SIG-M5 treated with dmso at 0.1 percent for 504 hours (cell line): ENCODE data around the gene ARHGAP35.
"Not testable (repeated sequence)": the region's sequence is repeated elsewhere in the genome, so short reads cannot be mapped to it uniquely, and the experiment has no call there.

ENCODE experiments used
- DNase-seq: peaks from one replicate; lab custom pipeline; 2025; ENCODE audit not compliant: unreplicated experiment; lab: John Stamatoyannopoulos, UW

The ARHGAP35 gene

DNA sequence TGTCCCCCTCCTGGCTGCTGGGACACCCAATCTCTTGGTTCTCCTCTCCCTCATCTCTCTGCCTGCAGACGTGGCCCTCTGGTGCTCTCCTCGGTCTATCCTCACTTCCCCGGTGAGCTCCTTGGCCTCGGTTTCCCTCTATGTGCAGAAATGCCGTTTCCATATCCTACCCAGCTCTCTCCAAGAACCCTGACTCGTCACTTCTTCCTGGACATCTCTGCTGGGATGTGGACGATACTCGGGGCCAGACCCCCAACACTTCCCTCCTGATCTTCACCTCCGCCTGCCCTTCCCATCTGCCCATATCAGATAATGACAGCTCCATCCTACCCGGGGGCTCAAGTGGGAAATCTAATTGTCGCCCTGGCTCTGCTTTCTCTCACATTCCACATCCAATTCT lies 18.0 kb upstream of the ARHGAP35 start:
- no peak for DNase-seq

DNA sequence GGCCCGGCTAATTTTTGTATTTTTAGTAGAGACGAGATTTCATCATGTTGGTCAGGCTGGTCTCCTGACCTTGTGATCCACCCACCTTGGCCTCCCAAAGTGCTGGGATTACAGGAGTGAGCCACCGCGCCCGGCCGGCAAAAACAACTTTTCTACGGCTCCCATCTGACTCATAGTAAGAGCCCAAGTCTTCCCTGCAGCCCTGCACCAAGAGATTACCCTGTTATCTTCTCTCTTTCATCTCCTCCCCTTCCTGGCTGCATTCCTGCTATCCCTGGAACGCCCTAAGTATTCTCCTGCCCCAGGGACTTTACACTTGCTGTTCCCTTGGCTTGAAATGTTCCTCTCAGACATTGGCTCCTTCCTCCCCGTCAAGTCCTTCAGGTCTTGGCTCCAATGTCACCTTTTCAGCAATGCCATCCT lies 16.7 kb upstream of the ARHGAP35 start:
- DNase-seq, result no peak

DNA sequence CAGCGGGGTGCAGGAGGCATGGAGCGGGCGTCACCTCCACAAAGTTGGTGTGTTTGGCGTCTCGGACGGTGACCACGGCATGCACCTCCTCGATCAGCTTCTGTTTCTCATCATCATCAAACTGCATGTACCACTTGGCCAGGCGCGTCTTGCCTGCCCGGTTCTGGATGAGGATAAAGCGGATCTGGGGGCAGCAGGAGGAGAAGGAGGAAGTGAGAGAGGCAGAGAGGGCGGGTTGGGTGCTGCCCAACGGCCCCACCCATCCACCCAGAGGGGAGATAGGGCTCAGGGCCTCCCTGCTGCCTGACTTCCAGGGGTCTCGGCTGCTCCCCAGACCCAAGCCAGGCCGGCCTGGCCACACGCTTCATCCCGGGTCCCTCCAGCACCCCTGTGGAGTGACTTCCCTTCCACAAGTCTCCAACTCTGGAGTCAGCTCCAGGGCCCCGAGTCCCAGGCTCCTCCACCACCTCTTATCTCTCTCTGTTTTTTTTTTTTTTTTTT lies 14.8 kb upstream of the ARHGAP35 start:
- peak; percentile 34 for DNase-seq

DNA sequence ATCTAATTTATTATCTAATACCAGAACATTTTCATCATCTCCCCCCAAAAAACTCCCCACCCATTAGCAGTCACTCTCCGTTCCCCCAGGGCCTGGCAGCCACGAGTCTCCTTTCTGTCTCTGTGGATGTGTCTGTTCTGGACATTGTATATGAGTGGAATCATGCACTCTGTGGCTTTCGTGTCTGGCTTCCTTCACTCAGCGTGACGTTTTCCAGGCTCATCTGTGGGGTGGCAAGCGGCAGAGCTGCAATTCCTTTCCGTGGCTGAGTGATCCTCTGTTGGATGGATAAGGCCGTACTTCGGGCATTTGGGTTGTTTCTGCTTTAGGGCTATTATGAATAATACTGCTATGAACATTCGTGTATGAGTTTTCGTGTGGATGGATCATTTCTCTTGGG lies 13.3 kb upstream of the ARHGAP35 start:
- DNase-seq, result no peak

DNA sequence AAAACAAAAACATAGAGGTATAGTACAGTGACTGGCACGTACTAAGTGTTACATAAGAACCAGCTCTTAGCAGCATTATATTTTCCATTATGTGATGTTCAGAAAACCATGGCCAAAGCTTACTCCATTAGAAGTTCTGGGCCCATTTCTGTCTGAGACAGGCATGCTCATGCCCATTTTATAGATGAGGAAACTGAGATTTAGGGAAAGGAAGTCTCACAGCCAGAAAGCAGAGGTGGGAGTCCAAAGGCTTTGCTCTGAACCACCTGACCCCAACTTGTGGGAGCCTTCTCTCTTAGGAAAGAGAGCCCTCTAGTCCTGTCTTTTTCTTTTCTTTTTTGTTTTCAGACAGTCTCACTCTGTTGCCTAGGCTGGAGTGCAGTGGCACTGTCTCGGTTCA lies 12.4 kb upstream of the ARHGAP35 start:
- DNase-seq, result no peak

DNA sequence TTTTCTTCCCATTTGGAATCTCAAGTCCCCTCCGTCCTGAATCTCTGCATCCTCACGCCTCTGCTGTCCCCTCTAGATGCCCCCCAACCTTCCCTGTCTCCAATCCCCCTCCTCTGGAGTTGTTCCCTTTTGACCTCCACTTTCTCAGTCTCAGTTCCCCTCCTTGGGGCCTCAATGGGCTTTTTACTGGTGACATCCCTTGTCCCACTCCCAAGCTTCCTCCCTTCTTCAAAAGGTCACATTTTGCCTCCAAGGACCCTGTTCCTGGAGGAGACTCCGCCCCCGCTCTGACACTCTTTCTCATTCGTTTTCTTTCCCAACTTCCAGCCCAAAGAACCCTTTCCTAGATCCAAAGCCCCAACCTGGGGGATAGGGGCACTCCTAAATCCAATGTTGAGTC lies 11.2 kb upstream of the ARHGAP35 start:
- DNase-seq, result no peak

DNA sequence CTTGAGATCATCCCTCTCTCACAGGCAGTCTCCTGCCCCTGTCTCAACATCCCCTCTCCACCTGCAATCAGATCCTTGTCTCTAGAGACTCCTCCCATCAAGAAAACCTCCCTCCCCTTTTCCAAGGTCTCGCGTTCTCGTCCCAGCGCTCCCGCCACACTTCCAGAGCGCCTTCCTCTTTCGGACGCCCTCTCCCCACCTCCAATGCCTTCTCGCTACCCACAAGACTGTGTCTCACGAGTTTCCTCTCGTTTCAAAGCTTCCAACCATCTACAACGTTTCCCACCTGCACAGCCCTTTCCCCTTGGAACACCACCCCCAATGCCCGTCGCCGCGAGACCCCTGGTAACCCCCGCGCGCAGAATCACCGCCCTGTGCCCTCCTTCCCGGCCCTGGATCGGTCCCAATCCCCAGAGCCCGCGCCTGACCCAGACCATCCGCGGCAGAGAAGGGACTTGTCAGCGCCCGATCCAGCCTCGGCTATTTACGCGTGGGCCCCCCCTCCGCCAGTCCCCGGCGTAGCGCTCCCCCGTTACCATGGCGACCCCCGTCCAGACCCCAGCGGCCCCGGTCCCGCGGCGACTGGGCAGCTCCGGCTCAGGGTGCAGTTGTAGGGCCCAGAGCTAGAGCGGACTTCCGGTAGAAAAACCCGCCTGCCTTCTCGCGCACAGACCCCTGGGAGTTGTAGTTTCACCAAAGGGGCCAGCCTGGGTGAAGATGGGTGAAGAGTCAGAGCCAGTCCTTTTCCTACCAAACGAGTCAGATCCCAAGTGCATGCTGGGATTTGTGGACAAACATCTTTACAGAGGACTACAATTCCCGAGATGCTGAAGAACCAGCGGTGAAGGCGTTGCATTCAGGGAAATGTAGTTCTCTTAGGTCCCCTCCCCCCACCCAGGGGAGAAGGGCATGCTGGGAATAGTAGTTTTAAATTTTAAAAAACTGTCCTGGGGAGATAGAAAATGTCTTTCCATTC lies 10.3 kb upstream of the ARHGAP35 start, which contains the start of gene AP2S1:
Gene AP2S1 (minus strand): TSS at position 619 of the 976 bp plus-strand sequence. CDS start 80 bp downstream, at position 539.
- peak; percentile 99 for DNase-seq

DNA sequence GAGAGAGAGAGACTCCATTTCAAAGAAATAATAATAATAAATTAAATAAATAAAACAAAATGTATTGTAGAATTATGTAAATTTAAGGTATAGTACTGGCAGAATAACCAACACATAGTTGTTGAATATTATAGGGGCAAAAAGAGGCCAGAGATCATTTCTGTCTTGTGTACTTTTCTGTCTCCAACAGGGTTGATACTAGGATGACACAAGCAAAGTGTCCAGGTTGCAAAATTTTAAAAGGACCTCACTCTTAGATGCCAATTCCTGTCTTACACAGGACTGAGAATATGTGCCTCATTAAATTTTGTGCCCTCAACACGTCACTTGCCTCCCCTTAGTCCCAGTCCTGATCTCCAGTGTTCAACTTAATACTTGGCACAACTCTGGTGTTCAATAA lies 8.0 kb upstream of the ARHGAP35 start:
- no peak for DNase-seq

DNA sequence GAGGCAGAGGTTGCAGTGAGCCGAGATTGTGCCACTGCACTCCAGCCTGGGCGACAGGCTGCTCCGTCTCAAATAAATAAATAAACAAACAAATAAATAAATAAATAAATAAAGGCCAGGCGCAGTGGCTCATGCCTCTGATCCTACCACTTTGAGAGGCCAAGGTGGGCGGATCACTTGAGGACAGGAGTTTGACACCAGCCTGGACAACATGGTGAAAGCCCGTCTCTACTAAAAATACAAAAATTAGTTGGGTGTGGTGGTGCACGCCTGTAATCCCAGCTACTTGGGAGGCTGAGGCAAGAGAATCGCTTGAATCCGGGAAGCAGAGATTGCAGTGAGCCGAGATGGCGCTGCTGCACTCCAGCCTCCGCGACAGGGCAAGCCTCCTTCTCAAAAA lies 6.1 kb upstream of the ARHGAP35 start:
- not testable (repeated sequence) for DNase-seq

DNA sequence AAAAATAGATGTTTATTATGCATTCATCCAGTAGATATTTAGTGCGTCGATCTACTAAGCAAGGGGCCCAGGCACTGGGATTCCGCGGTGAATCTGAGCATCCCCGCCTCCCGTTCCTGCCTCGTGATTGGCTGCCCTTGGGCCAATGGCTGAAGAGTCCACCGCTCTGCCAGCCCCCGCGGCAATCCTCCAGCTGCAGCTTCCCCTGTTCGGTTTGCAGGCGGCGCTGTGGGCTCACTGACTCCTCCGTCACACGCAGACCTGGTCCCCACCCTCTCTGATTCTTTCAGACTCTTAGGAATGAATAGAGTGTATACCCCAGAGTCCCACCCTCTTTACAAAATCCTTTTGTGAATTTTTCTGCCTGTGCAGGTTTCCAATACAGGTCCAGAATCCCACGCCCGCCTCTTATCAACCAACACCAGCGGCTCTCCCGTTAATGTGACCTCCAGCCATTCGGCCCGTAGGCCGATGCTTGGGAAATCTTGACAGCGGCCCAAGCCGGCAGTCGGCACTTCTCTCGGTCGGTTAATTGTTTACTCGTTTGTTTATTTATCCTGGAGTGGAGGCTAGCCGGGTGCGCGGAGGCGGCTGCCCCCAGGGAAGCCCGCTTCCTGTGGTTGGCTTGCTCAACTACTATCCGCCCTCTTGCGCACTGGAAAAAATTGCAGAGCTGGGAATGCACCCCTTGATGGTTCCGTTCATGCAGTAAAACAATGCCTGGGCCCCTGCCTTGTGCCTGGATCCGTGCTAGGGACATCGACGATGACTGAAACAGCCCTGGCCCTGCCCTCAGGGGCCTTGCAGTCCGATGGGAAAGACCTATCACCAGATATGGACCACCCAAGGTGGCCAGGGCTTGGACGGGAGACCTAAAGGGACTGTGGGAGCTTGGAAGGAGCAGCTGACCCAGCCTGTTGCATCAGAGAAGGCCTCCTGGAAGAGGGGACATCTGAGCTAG lies 4.5 kb upstream of the ARHGAP35 start:
- DNase-seq, result peak; percentile 95

DNA sequence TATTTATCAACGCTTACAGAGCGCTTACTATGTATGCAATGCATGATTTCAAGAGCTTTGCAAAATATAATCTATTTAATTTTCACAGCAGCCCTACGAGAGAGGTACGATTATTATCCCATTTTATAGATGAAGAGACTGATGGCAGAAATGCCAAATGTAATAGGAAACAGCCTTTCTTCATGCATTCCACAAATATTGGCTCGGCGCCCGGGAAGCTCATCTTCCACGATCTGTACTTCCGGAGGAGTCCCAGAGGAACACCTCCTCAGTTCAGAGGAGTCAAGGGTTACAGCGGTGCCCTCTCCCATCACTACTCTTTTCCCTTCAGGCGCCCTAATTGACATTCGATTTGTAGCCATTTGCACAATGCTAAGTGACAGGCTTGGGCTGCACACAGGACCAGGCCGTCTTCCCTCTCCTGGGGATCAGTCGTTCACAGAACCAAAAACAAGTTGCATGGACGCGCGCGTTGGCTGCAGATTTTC lies 1.1 kb upstream of the ARHGAP35 start:
- DNase-seq, result no peak

DNA sequence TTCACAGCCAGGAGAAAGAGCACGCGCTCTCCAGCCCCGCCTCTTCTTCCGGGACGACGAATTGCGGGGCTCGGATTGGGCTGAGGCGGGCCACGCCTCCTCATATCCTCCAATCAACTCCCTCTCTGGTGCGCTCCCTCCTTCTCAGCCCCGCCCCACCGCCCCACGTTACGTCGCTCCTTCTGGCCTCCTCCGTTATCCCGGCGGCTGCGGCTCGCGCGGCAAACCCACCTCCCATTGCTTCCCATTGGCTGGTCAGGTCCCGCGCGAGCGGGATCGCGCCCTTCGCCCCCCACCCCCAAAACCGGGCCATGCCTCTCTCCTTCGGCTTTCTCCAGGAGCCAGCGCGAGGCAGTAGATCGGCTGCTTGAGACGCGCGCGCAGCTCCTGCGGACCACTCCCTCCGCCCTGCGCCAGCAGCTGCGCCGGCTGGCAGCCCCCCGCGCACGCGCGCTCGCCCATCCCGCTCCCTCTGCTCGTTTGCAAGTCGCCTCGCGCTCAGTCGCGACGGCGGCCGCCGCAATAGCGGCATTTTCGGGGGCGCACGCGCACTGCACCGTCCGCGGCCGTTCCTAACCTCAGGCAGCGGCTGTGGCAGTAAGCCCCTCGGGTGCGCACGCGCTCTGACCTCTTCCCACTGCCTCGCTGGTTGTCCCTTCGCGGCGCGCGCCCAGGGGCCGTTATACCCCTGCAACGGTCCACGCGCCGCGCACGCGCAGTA lies 512 bp upstream of the ARHGAP35 start:
- peak; percentile 97 for DNase-seq

DNA sequence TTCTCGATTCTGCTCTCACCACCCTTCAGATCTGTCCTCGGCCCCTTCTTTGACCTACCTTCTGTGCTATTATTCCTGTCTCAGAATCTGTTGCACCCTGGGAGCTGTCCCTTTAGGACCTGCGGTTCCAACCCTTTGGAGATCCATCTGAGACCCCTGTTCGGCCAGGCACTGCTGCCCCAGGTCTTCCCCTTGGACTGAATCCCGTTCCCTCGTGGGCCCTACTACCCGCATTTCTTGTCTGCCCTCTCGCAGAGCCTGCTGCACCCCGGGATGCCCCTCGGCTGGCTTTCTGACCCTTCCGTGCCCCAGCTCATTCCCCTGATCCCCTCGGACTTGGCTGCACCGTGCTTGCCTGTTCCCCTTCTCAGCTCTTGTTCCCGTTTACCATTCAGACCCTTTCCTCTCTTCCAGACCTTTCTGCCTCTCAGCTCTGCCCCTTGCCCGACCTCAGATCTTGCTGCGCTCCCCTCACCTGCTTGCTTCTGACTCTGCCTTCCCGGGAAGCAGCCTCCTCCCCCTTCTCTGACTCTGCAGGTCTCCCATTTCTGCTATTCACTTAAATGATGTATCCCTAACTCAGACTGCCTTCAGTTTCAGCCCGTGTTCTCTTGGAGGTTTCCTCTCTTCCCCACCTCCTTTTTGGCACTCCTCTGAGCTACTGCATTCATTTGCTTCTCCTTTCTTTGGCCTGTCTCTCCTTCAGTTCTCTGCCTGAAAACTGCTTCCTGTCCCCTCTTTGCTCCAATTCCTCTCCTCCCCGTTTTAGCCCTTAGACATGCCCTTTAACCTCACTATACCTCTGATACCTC lies 1.1 kb downstream of the ARHGAP35 start:
- peak; percentile 57 for DNase-seq

DNA sequence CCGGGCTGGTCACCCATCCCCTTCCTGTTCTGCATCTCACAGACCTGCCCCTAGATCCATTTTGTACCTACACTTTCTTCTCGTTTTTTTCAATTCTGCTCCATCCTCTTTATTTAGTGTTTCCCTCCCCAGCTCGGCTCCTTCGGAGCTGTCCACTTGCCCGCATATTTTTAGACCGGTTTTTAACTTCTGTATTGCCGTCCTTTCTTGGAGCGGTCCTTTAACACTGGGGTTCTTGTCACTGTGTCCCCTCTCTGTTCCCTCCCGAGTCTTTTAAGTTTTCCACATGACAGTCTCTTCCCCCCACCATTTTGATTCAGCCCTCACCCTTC lies 1.7 kb downstream of the ARHGAP35 start:
- no peak for DNase-seq

DNA sequence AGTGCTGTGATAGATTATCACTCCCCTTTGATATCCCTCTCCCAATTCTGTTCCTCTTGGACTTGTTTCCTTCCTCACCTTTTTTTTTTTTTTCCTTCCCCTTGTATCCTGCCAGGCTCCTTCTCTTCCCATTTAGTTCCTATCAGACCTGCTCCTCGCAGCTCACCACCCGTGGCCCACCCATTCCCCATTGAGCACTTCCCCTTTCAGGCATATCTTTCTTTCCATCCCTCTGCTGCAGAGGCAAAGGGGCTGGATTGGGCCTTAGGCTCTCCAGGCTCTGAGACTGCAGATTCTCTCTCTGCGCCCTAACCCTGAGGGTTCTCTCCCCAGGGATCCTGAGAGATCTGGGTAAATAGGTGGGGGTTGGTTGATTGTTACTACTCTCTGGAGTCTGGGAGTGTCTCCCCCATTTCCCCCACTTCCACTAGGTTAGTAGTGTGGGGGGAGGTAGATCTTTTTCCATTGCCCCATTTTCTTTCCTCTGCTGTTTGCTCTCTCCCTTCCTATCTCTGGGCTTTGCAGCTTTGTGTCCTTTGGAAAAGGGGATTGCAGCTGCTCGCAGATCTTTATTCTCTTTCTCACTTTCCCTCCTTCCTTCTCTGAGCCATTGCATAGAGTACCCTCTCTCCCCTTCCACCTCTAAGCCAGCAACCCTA lies 2.3 kb downstream of the ARHGAP35 start:
- peak; percentile 70 for DNase-seq

DNA sequence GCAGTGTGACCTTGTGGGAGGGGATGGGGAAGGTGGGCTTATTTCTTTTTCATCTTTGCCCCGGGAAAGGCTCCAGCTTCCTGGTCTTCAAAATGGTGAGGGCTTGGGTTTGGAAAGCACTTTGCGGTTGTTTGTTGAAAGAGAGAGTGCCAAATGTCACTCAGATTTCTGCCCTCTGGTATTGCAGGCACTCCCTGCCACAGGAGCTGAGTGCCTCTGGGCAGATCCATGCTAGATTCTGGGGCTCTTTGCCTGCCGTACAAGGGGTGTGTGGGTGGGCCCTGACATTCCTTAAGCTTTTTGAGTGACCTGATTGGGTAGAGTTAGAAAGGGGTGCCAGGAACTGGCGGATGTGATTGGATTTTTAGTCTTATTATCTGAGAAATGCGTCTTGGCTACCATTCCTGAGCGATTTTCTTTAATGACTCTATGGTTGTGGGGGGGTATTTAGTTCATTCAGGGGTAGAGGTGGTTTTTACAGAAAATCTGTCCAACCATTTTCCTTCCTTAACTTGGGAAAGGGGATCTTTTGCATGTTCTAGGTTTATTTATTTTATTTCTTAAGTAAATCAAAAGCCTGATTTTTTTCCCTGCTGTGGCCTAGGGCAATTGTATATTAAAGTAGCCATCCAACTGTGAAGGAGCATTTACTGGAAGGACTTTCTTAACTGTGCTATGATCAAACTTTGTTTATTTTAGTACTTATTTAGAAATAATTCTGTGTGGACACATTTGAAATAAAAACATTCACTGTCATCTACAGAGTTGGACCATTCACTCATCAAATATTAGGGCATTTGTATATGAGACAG lies 3.2 kb downstream of the ARHGAP35 start:
- no peak for DNase-seq

DNA sequence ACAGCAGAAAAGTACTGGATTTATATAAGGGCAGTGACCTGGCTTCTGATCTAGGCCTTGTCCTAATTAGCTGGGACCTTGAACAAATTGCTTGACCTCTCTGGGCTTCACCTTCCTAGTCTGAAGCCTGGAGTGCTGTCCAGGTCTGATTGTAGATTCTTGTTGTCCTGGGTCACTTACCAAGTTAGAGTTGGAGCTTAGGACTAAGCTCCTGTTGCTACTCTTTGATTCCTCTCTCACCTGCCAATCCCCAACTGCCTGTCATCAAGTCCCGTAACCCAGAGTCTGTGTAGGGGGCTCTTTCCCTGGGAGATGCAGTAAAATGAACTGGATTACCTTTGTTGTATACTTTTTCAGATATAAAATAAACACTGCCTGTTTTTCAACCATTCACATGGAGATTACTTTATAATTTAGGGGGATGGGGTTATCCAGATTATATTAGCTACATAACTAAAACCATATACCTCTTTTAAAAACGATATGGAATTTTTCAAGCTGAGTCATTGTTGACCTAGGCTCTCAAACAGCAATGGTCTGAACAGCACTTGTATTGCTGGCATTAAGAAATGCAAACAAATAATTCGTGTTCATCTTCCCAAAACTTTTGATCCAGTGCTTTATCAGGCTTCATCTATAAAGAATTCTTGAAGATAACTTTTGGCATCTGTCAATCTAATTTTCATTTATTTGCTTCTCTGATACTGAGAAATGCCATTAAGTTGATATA lies 5.8 kb downstream of the ARHGAP35 start:
- DNase-seq, result no peak

DNA sequence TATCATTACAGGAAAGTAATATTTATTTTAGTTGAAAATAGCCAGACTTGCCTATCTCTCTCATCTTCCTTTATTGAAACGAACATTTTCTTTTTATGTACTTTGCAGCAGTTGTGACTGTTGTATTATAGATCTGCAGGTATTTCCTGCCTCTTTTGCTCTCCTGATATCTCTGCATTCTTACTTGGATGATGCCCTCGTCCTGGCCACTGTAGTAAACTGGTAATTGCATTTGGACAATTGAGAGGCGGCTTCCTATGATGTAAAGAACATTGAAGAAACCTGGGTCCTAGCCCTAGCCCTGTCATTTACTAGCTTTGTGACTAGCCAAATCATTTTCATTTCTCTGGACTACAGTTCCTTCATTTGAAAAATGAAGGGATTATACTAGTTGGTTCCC lies 6.4 kb downstream of the ARHGAP35 start:
- DNase-seq, result no peak
